ENCODE results near the gene TPBG.

DNA sequence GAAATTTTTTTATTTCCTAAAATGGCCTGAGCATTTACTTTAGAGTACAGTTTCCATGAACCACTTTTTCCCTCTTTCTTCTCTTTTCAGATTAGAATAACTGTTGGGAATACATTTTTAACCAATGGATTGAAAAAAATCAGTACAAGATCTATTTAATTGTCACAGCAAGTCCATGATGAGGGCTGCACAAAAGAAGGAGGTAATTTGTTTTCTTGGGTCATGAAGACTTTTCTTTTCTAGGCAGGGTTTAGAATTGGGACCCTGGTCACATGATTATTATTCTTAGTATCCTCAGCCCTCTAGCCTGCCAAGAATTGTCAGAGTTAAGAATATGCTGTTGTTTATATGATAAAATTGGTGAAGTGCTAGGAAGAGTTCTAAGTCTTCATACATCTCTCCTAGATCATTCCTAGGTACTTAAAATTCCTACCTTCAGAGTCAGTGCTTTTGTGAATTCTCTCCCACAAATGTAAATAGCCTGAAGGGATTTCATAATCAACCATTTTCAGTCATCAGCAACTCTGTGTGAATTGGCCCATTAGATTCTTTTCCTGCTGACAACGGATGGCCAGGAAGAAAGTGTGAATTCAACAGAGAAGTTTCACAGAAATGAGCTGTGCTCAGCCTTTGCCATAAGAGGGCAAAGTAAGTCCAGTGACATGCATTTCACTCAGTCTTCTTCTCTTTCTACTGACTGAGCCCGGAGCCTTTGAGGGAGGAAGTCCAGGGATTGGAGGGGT, 32.4 kb upstream of the TPBG start:
- TF ChIP-seq, protein P1, sequence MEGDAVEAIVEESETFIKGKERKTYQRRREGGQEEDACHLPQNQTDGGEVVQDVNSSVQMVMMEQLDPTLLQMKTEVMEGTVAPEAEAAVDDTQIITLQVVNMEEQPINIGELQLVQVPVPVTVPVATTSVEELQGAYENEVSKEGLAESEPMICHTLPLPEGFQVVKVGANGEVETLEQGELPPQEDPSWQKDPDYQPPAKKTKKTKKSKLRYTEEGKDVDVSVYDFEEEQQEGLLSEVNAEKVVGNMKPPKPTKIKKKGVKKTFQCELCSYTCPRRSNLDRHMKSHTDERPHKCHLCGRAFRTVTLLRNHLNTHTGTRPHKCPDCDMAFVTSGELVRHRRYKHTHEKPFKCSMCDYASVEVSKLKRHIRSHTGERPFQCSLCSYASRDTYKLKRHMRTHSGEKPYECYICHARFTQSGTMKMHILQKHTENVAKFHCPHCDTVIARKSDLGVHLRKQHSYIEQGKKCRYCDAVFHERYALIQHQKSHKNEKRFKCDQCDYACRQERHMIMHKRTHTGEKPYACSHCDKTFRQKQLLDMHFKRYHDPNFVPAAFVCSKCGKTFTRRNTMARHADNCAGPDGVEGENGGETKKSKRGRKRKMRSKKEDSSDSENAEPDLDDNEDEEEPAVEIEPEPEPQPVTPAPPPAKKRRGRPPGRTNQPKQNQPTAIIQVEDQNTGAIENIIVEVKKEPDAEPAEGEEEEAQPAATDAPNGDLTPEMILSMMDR (IDR thresholded peaks at IDR 0.05; ENCODE audit: insufficient read depth, low read length, poor library complexity, severe bottlenecking), result no peak
- no peak for TF ChIP-seq EZH2phosphoT487 (conservative IDR thresholded peaks at IDR 0.05; ENCODE audit: low read length)
